Measurements from ENCODE around the gene CLEC3B. TPM values are rescaled to one million over a fixed set of nuclear protein-coding genes. Genes with fewer than 3 reads are reported as not detected.

The CLEC3B gene
- total and polyA plus RNA-seq, 2 of the 8 experiments (the other 6 are each of a cell fraction or from before 2014, with no cell fraction given), result 0.32 TPM; not detected in 1

DNA sequence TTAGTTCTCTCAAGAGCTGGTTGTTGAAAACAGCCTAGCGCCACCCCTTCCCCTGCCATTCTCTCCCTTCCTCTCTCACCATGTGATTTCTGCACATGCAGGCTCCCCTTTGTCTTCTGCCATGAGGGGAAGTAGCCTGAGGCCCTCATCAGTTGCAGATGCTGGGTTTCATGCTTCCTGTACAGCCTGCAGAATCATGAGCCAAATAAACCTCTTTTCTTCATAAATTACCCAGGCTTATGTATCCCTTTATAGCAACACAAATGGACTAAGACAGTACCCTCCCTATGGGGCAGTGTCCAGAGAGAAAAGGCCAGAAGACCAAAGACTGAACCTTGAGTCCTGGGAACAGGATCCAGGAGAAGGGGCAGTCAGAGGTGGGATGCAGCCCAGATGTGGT lies 54.7 kb downstream of the CLEC3B start:
- H3K79me1 ChIP-seq (ENCODE audit: low read depth, low read length), result no peaks in the 10 kb centered on the region
- no peak for FAIRE-seq
- H3K23me2 ChIP-seq (ENCODE audit: low read depth, low read length), result no peaks in the 10 kb centered on the region
- TF ChIP-seq RBBP5 (IDR thresholded peaks at IDR 0.05; ENCODE audit: borderline replicate concordance, low read depth, low read length), result no peak
- TF ChIP-seq, protein P1, sequence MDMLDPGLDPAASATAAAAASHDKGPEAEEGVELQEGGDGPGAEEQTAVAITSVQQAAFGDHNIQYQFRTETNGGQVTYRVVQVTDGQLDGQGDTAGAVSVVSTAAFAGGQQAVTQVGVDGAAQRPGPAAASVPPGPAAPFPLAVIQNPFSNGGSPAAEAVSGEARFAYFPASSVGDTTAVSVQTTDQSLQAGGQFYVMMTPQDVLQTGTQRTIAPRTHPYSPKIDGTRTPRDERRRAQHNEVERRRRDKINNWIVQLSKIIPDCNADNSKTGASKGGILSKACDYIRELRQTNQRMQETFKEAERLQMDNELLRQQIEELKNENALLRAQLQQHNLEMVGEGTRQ (IDR thresholded peaks at IDR 0.05; ENCODE audit: low read length), result no peak
- TF ChIP-seq CBX5 (IDR thresholded peaks at IDR 0.05; ENCODE audit: low read depth, low read length), result no peak
- no peak for TF ChIP-seq EGR1 (IDR thresholded peaks at IDR 0.05; ENCODE audit: borderline replicate concordance, low read depth, low read length)

More for the DNA sequence above, 54.7 kb downstream of the CLEC3B start:
- H3K18ac ChIP-seq (ENCODE audit: extremely low read depth, low read length), result no peak overlapping the region
- H3K4me1 ChIP-seq (replicated peaks in 1 of 4; ENCODE audit: control insufficient read depth in 3 of 4, insufficient read depth in 4 of 4, low read length in 3 of 4), result no peaks in the 10 kb centered on the region
- H4K5ac ChIP-seq (ENCODE audit: insufficient read length, low read depth, low read length), result no peak overlapping the region
- H3K79me2 ChIP-seq (ENCODE audit: control insufficient read depth in 1 of 2, insufficient read depth in 2 of 2, low read length in 2 of 2), result no peaks in the 10 kb centered on the region
- no peak overlapping the region for H2AK5ac ChIP-seq (ENCODE audit: low read depth, low read length)
- no peak overlapping the region for H3K56ac ChIP-seq (replicated peaks; ENCODE audit: insufficient read length, low read depth, low read length)
- H2BK15ac ChIP-seq (ENCODE audit: low read length), result no peak overlapping the region
- WGBS, 2 experiments (ENCODE audit: extremely low coverage in 1 of 2, insufficient coverage in 1 of 2, insufficient read length in 1 of 2, insufficient replicate concordance in 2 of 2, low coverage in 1 of 2, low lambda C conversion rate in 2 of 2, missing lambda C conversion rate in 1 of 2), result 100% methylated on average over 1 of the region's 1 CpG; no CpG with 5 or more reads in 1 of the 2 experiments
- no peak overlapping the region for H3K14ac ChIP-seq (ENCODE audit: insufficient read length)
- H4K91ac ChIP-seq (replicated peaks; ENCODE audit: insufficient read length, low read length), result no peak overlapping the region
- no peaks in the 10 kb centered on the region for H3K9me3 ChIP-seq (ENCODE audit: insufficient read depth in 2 of 2, low read depth in 1 of 2, low read length in 1 of 2)
- no peak overlapping the region for H3K23ac ChIP-seq (ENCODE audit: insufficient read length)
- CTCF ChIA-PET (ENCODE audit: partially characterized antibody), result no interaction called here
- no peak overlapping the region for H2AFZ ChIP-seq (ENCODE audit: low read length)
- no peak for DNase-seq (ENCODE audit: low read depth in 1 of 2, low spot score in 2 of 2)
- H2BK120ac ChIP-seq (replicated peaks; ENCODE audit: low read depth, low read length), result no peak overlapping the region
- H3K27ac ChIP-seq (ENCODE audit: low read depth, low read length), result no peak overlapping the region
- no peak overlapping the region for H3K9ac ChIP-seq (replicated peaks in 1 of 4; ENCODE audit: extremely low read depth in 1 of 4, low read depth in 3 of 4, low read length in 3 of 4)
- H3K4me2 ChIP-seq (ENCODE audit: insufficient read depth in 1 of 2, low read depth in 2 of 2, low read length in 2 of 2), result no peak overlapping the region
- H3K36me3 ChIP-seq (ENCODE audit: control insufficient read depth in 2 of 4, insufficient read depth in 4 of 4, low read length in 3 of 4), result peaks cover 4 to 12% (median 7%) of the 10 kb centered on the region in 4 experiments; a peak in 6 of 8 replicates
- no peaks in the 10 kb centered on the region for H3K27me3 ChIP-seq (replicated peaks in 1 of 4; ENCODE audit: control insufficient read depth in 3 of 4, extremely low read depth in 1 of 4, insufficient read depth in 3 of 4, low read length in 3 of 4)
- H2BK12ac ChIP-seq (ENCODE audit: low read depth, low read length), result no peak overlapping the region
- no peak overlapping the region for H2BK20ac ChIP-seq (ENCODE audit: low read length)
- no peaks in the 10 kb centered on the region for H4K20me1 ChIP-seq (replicated peaks in 1 of 2; ENCODE audit: control insufficient read depth in 1 of 2, insufficient read depth in 2 of 2, low read length in 2 of 2)
- H3K4me3 ChIP-seq (ENCODE audit: extremely low read depth in 1 of 4, insufficient read depth in 2 of 4, low read depth in 3 of 4, low read length in 4 of 4), result no peak overlapping the region
- no peak overlapping the region for H4K8ac ChIP-seq (ENCODE audit: extremely low read depth, insufficient read depth, low read length)
- H2BK5ac ChIP-seq (ENCODE audit: low read depth, low read length), result no peak overlapping the region
- H3K4ac ChIP-seq (replicated peaks; ENCODE audit: insufficient read length, low read depth, low read length), result no peak overlapping the region
- POLR2A ChIA-PET (ENCODE audit: partially characterized antibody), result interaction anchor here (1.2 kb wide), 1 partner anchor 16 kb away, joined by 3 read pairs; no protein-coding TSS in a partner anchor
